ENCODE results near the gene ENTR1.

GRCh38 chr9:136389396-136389795 lies 21.0 kb downstream of the ENTR1 start:
- TF ChIP-seq CTCF (conservative IDR thresholded peaks at IDR 0.05) (no peak), ZFX (IDR thresholded peaks at IDR 0.05) (no peak)

Measured in C4-2B (cell line).